NCI-H526 (cell line): ENCODE data around the gene SEMG1.

ENCODE experiments used
- DNase-seq, 2 experiments: peaks; one replicate each; lab custom pipeline; 2025; lab: John Stamatoyannopoulos, UW

SEMG1 gene

DNA sequence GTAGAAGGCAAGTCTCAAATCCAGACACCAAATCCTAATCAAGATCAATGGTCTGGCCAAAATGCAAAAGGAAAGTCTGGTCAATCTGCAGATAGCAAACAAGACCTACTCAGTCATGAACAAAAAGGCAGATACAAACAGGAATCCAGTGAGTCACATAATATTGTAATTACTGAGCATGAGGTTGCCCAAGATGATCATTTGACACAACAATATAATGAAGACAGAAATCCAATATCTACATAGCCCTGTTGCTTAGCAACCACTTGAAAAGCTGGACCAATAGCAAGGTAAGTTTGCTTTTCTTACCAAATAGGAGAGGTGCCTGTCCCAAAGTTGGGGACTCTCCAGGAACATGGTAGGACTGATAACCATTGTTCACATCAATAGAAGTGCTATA is 16.3 kb downstream of the SEMG1 start:
- DNase-seq = no peak

DNA sequence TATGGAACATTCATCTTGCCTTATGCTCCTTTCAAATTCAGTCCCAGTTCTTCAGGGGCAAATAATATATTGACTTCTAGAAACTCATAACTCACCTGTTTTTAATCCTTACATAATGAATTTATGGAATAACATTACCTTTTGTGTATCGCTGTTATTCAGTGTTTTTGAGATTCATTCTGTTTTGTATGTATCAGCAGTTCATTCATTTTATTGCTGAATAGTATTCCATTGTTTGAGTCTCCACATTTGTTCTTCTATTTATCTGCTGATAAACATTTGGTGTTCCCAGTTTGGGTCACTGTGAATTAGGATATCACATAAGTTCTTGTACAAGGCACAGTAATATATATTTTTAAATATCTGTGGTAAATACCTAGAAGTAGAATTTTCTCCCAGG is 19.5 kb downstream of the SEMG1 start:
- no peak for DNase-seq

GRCh38 chr20:45229264-45230056 is 22.6 kb downstream of the SEMG1 start:
- DNase-seq = peak in 1 of 2 experiments; percentile 52

- no peak for DNase-seq
Measured at GRCh38 chr20:45230631-45231030, 23.8 kb downstream of the SEMG1 start.

DNA sequence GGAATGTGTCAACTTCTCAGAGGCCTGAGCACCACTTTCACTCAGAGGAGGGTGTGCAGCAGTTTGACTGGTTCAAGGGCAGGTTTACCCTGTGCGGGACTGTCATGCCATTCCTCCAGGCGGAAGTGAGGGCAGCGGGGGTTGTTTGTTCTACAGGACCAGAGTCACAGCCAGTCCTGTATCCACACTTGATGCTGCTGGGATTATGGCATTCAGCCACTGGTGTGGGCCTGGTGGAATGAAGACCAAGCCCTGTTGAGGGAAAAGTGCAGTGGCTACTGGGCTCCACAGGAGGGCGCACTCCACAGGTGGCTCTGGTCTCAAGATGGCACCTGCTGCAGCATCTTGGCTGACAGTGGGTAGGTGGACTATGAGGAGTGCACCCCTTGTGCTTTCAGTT is 29.2 kb downstream of the SEMG1 start:
- DNase-seq = peak in 1 of 2 experiments; percentile 22

DNA sequence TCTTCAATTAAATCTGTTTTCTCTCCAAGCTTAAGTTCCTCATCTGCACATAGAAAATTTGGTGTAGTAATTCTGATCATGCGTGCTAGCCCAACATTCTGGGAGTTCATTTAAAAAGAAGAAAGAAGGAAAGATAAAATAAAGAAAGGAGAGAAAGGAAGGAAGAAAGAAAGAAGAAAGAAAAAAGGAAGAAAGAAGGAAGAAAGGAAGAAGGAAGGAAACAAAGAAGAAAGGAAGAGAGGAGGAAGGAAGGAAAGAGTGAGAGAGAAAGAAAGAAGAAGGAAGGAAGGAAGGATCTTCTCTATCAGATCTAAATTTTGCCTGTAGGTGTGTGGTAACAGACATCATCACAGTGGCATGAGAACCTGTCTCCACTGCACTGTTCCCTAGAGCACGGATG is 31.3 kb downstream of the SEMG1 start:
- DNase-seq = no peak

- DNase-seq = no peak
Measured at GRCh38 chr20:45246109-45246508, 39.3 kb downstream of the SEMG1 start.

- DNase-seq = no peak
Measured at GRCh38 chr20:45247865-45248264, 41.0 kb downstream of the SEMG1 start.

DNA sequence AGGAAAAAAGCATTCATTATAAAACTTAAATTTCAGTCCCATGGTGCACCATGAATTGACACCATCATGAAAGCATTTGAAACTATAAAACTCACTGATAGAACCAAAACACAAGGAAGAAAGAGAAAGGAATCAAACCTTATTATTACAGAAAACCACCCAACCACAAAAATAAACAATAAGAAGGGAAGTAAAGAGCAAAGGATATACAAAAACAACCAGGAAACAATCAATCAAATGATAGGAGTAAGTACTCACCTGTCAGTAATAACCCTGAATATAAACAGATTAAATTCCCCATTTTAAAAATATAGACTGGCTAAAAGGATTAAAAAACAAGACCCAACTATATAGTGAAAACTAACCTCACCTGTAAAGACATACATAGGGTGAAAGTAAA is 41.8 kb downstream of the SEMG1 start:
- no peak for DNase-seq

DNA sequence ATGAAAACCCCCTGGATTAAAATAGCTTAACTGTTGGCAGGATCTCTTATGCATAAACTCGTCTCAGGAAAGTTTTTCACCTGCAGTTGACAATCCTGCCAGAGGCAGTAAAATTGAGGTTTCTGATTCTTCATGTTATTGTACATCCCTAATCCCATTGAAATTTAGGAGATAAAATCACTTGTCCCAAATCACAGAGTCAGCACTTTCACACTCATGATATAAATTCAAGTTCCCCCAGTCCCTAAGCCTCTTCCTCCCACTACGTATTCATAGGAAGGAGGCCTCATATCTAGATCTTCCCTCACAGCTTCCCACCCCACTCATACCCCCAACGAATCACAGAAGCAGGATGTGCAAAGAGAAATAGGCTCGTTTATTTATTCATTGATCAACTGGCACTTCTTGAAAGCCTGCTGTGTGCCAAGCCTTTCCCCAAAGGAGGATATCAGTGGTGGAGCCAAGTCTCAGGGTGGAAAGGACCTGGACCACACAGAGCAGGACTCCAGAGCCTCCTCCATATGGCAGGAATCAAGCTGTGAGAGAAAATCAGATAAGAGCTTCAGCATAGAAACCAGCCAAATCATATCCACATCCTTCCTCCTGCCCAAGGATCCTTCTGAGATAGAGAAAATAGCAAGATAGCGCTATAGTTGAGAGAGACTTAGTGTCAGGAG is 45.2 kb downstream of the SEMG1 start:
- no peak for DNase-seq

GRCh38 chr20:45253261-45253660 is 46.4 kb downstream of the SEMG1 start:
- DNase-seq = no peak

GRCh38 chr20:45254383-45255262 is 47.8 kb downstream of the SEMG1 start, which contains the start of gene SLPI:
Gene SLPI (minus strand): TSS chr20:45254564. CDS start chr20:45254543, 21 bp downstream.
- DNase-seq = no peak

GRCh38 chr20:45257161-45257560 is 50.3 kb downstream of the SEMG1 start:
- DNase-seq = no peak

GRCh38 chr20:45257711-45258110 is 50.9 kb downstream of the SEMG1 start:
- DNase-seq = no peak

GRCh38 chr20:45258259-45258658 is 51.4 kb downstream of the SEMG1 start:
- no peak for DNase-seq

DNA sequence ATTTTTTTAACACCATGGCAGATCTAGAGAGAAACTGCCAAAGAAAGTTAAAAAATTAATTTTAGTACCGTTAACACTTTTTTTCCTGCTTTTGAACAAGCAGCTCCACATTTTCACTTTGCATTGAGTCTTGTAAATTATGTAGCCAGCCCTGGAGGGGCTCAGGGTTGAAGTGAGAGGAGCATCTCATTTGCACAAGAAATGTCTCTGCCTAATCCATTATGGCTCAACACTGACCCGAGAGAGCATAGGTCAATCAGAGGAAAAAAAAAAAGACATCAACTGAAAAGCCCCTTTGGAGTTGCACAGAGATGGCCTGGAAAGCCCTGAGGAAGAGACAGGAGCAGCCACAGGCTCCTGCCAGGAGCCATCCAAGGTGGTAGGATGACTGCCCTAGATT is 51.8 kb downstream of the SEMG1 start:
- DNase-seq = no peak
